Osteoblast (primary cell): ENCODE results near the gene ARHGAP23. TPM values are rescaled to one million over a fixed set of nuclear protein-coding genes. Genes with fewer than 3 reads are reported as not detected.

Source experiments
- DNase-seq: peaks from one replicate; pipeline ENCODE4 v3.0.0; 2011; ENCODE audit warnings: low spot score, mixed read lengths; ENCODE audit not compliant: insufficient read length; ENCODE audit errors: missing footprints
- H2AFZ ChIP-seq: 2 replicates; pipeline ENCODE4 v1.6.0; 2011; ENCODE audit warnings: mild to moderate bottlenecking, low read length
- H3K27ac ChIP-seq: 2 replicates; pipeline ENCODE4 v1.5.1; 2011; ENCODE audit warnings: mild to moderate bottlenecking, low read depth, low read length, moderate library complexity
- H3K27me3 ChIP-seq: 2 replicates; pipeline ENCODE4 v1.6.0; 2012; ENCODE audit warnings: mild to moderate bottlenecking, control low read depth, inconsistent platforms, low read length, moderate library complexity; ENCODE audit not compliant: insufficient read depth
- H3K36me3 ChIP-seq: 2 replicates; pipeline ENCODE4 v1.5.1; 2011; ENCODE audit warnings: mild to moderate bottlenecking, low read length, control low read depth, moderate library complexity; ENCODE audit not compliant: insufficient read depth
- H3K4me1 ChIP-seq: 2 replicates; pipeline ENCODE4 v1.5.1; 2011; ENCODE audit warnings: mild to moderate bottlenecking, low read length, control low read depth, moderate library complexity; ENCODE audit not compliant: insufficient read depth
- H3K4me2 ChIP-seq: 2 replicates; pipeline ENCODE4 v1.6.0; 2011; ENCODE audit warnings: mild to moderate bottlenecking, low read length; ENCODE audit not compliant: insufficient read depth
- H3K4me3 ChIP-seq: fragments of 200-600 bp; sonication (generic); 3 replicates; pipeline ENCODE4 v1.5.1; 2012; ENCODE audit warnings: mild to moderate bottlenecking, low read length, inconsistent platforms; ENCODE audit not compliant: insufficient read depth
- H3K79me2 ChIP-seq: 2 replicates; pipeline ENCODE4 v1.6.0; 2012; ENCODE audit warnings: mild to moderate bottlenecking, low read length, control low read depth, inconsistent platforms; ENCODE audit not compliant: insufficient read depth
- H3K9me3 ChIP-seq: 2 replicates; pipeline ENCODE4 v1.5.1; 2011; ENCODE audit warnings: low read depth, low read length, control low read depth
- H4K20me1 ChIP-seq: 2 replicates; pipeline ENCODE4 v1.6.0; 2012; ENCODE audit warnings: mild to moderate bottlenecking, low read length, control low read depth; ENCODE audit not compliant: insufficient read depth
- CTCF ChIP-seq: IDR thresholded peaks from 2 replicates; pipeline ENCODE4 v1.5.1; 2011; ENCODE audit warnings: mild to moderate bottlenecking, low read depth, low read length, moderate library complexity; ENCODE audit errors: extremely low read depth
- total RNA-seq: library from RNA; depleted of rRNA; stranded (reverse); fragments of >200 nt; gene quantifications from 2 replicates; pipeline ENCODE4 v1.2.3, GENCODE V29; 2012

Gene ARHGAP23
- total RNA-seq, 1 donor, result 47.0 TPM

- peak; percentile 43 for DNase-seq
- TF ChIP-seq CTCF, result no peak
- peaks cover 9% of the 10 kb centered on the region for H3K27me3 ChIP-seq
These were observed 112.3 kb downstream of the ARHGAP23 start for GRCh38 chr17:38540514-38541045.

GRCh38 chr17:38541281-38541680 lies 113.0 kb downstream of the ARHGAP23 start:
- no peak overlapping the region for H3K27ac ChIP-seq
- no peaks in the 10 kb centered on the region for H3K4me1 ChIP-seq
- H3K27me3 ChIP-seq, result peaks cover 4% of the 10 kb centered on the region
- DNase-seq, result no peak
- H4K20me1 ChIP-seq, result no peaks in the 10 kb centered on the region
- H2AFZ ChIP-seq, result no peak overlapping the region
- H3K36me3 ChIP-seq, result no peaks in the 10 kb centered on the region
- H3K79me2 ChIP-seq, result no peaks in the 10 kb centered on the region
- H3K4me3 ChIP-seq, result no peak overlapping the region
- H3K9me3 ChIP-seq, result no peaks in the 10 kb centered on the region
- TF ChIP-seq CTCF, result no peak
- no peak overlapping the region for H3K4me2 ChIP-seq

More at GRCh38 chr17:38540514-38541045, 112.3 kb downstream of the ARHGAP23 start:
- Histone ChIP-seq H3K4me2 (no peak overlapping the region), H4K20me1 (no peaks in the 10 kb centered on the region), H3K79me2 (no peaks in the 10 kb centered on the region), H3K36me3 (no peaks in the 10 kb centered on the region), H3K27ac (no peak overlapping the region), H2AFZ (no peak overlapping the region), H3K4me1 (no peaks in the 10 kb centered on the region), H3K4me3 (no peak overlapping the region), H3K9me3 (no peaks in the 10 kb centered on the region)

GRCh38 chr17:38542286-38542685 lies 114.0 kb downstream of the ARHGAP23 start:
- Histone ChIP-seq H3K4me1 (no peaks in the 10 kb centered on the region), H3K4me2 (no peak overlapping the region), H3K9me3 (no peaks in the 10 kb centered on the region), H4K20me1 (no peaks in the 10 kb centered on the region), H3K79me2 (no peaks in the 10 kb centered on the region), H2AFZ (no peak overlapping the region), H3K27ac (no peak overlapping the region), H3K4me3 (no peak overlapping the region), H3K36me3 (no peaks in the 10 kb centered on the region), H3K27me3 (peaks cover 2% of the 10 kb centered on the region)
- no peak for TF ChIP-seq CTCF
- DNase-seq, result peak; percentile 26

GRCh38 chr17:38543403-38544174 lies 115.3 kb downstream of the ARHGAP23 start:
- no peak overlapping the region for H3K4me3 ChIP-seq
- H3K27me3 ChIP-seq, result peaks cover 3% of the 10 kb centered on the region
- H4K20me1 ChIP-seq, result no peaks in the 10 kb centered on the region
- H3K9me3 ChIP-seq, result no peaks in the 10 kb centered on the region
- TF ChIP-seq CTCF, result no peak
- H3K4me2 ChIP-seq, result no peak overlapping the region
- DNase-seq, result peak; percentile 48
- H3K79me2 ChIP-seq, result no peaks in the 10 kb centered on the region
- no peak overlapping the region for H3K27ac ChIP-seq
- no peaks in the 10 kb centered on the region for H3K4me1 ChIP-seq
- no peaks in the 10 kb centered on the region for H3K36me3 ChIP-seq
- H2AFZ ChIP-seq, result no peak overlapping the region
